HG03039 (cell line): ENCODE results near the gene CSNK1A1.
"Not testable (repeated sequence)": the region's sequence is repeated elsewhere in the genome, so short reads cannot be mapped to it uniquely, and the experiment has no call there.

Experiments
- ATAC-seq: cut with Tn5 transposase; IDR thresholded peaks from one replicate; pipeline ENCODE4 v1.9.1; 2021; ENCODE audit warnings: mild to moderate bottlenecking, moderate library complexity; ENCODE audit not compliant: unreplicated experiment

CSNK1A1 gene

GRCh38 chr5:149551227-149552037 lies at the start of gene CSNK1A1:
Gene CSNK1A1, minus strand, starts transcription at chr5:149551439. Its CDS starts 475 bp downstream, at chr5:149550964.
- ATAC-seq: peak; percentile 91

GRCh38 chr5:149600932-149601331 lies 49.7 kb upstream of the CSNK1A1 start:
- ATAC-seq: no peak

GRCh38 chr5:149599375-149599774 lies 48.1 kb upstream of the CSNK1A1 start:
- ATAC-seq: no peak

- no peak for ATAC-seq
Observed at GRCh38 chr5:149598966-149599365, 47.7 kb upstream of the CSNK1A1 start.

GRCh38 chr5:149598234-149598633 lies 47.0 kb upstream of the CSNK1A1 start:
- ATAC-seq: not testable (repeated sequence)

GRCh38 chr5:149597618-149598017 lies 46.4 kb upstream of the CSNK1A1 start:
- ATAC-seq: no peak

- no peak for ATAC-seq
Observed at GRCh38 chr5:149596712-149597111, 45.5 kb upstream of the CSNK1A1 start.

- ATAC-seq: not testable (repeated sequence)
Observed at GRCh38 chr5:149595105-149595504, 43.9 kb upstream of the CSNK1A1 start.

- ATAC-seq: no peak
Observed at GRCh38 chr5:149594206-149594895, 43.1 kb upstream of the CSNK1A1 start.

GRCh38 chr5:149593370-149593769 lies 42.1 kb upstream of the CSNK1A1 start:
- ATAC-seq: no peak

GRCh38 chr5:149588936-149589335 lies 37.7 kb upstream of the CSNK1A1 start:
- ATAC-seq: no peak

GRCh38 chr5:149586708-149587318 lies 35.6 kb upstream of the CSNK1A1 start:
- ATAC-seq: no peak

GRCh38 chr5:149585910-149586309 lies 34.7 kb upstream of the CSNK1A1 start:
- ATAC-seq: no peak

- no peak for ATAC-seq
Observed at GRCh38 chr5:149584121-149584520, 32.9 kb upstream of the CSNK1A1 start.

GRCh38 chr5:149583394-149583793 lies 32.2 kb upstream of the CSNK1A1 start:
- no peak for ATAC-seq

GRCh38 chr5:149581931-149582768 lies 30.9 kb upstream of the CSNK1A1 start:
- ATAC-seq: no peak

GRCh38 chr5:149581192-149581861 lies 30.1 kb upstream of the CSNK1A1 start, which contains the start of gene ARHGEF37:
Gene ARHGEF37, plus strand, starts transcription at chr5:149581498. Its CDS starts 16,272 bp downstream, at chr5:149597770.
- ATAC-seq: no peak

GRCh38 chr5:149580808-149581191 lies 29.6 kb upstream of the CSNK1A1 start:
- ATAC-seq: no peak

GRCh38 chr5:149578896-149579295 lies 27.7 kb upstream of the CSNK1A1 start:
- ATAC-seq: no peak

- no peak for ATAC-seq
Observed at GRCh38 chr5:149576021-149576420, 24.8 kb upstream of the CSNK1A1 start.
